UCSD-AML1 (cell line): ENCODE data around the gene DLGAP5.

Experiments used
- DNase-seq: peaks from one replicate; lab custom pipeline; 2025; ENCODE audit not compliant: unreplicated experiment; lab: John Stamatoyannopoulos, UW

DLGAP5 gene

DNA sequence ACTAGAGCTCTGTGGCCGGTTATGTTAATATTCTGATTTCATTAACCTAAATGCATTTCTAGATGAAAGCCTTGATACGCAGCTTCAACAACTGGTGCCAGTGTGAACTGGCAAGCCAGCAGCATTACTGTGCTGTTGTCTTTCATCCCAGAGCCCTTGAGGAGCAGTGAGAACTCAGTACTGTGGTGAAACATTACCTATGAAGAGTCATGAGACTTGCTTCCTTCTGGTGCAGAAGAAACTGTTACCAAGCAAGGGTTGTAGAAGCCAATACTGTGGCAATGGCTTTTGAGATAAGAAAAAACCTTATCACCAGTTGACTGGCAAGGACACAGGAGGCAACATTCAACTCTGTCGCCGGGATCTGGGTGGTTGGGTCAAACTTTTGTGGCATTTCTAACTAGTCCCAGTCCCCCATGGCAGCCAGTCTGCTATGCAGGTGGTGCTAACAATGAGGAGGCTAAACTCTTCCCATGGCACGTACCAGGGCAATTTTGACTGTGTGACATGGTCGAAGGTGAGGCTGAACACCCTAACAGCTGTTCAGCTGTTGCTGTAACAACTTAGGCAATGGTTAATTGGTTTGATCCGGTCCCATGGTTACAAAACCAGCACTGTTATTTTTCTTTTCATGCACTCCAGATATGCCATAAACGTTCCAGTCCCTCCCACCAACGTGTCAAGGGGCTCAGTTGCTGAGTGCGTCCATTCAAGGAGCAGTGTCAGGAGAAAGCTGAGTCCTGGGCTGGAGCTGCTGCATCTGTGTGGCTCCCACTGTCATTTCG, 74.9 kb downstream of the DLGAP5 start:
- DNase-seq, result no peak

DNA sequence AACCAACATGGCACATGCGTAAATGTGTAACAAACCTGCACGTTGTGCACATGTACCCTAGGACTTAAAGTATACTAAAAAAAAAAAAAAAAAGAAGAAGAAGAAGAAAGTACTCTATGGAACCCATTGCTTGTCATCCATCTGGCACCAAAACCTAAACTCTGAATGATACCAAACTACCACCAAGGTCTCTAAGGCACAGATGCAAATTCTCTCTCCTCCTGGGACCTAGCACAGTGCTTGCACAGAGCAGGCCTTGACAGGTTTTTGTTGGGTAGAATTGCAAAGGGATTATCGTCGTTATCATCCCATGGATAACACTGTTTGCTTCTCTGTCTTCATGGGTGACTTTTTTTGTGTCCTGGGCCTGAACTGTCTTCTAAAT, 75.5 kb downstream of the DLGAP5 start:
- DNase-seq, result no peak

DNA sequence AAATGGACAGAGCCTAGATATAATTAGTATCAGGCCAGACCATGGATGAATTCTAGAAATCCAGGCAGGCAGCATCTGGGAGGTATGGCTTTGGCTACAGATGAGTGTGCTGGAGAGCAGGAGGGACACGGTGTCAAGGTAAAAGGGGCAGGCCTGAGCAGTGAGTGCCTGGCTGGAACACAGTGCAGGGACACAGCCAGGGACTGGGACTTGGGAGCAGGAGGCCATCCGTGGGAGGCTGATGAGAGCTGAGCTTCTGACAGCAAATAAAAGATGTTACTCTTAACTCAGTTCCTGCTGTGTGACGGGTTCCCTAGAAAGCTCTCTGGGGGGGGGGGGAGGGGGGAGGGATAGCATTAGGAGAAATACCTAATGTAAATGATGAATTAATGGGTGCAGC, 75.9 kb downstream of the DLGAP5 start:
- no peak for DNase-seq

DNA sequence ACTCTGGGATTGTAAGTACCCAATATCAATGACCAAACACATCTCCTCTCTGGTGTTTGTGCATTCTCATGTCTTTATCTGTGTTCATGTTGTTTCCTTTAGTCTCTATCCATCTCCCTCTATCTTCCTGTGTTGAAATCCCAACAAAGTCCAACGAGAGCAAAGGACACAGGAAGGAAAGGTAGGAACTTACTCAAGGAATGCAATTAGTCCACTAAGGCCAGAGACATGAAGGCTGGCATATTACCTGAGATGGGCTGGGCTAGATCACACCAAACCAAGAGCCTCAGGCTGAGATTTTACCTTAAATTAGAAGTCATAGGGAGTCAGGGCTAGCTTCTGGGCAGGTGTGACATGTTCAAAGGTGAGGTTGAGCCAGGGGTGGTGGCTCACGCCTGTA, 76.7 kb downstream of the DLGAP5 start:
- no peak for DNase-seq

DNA sequence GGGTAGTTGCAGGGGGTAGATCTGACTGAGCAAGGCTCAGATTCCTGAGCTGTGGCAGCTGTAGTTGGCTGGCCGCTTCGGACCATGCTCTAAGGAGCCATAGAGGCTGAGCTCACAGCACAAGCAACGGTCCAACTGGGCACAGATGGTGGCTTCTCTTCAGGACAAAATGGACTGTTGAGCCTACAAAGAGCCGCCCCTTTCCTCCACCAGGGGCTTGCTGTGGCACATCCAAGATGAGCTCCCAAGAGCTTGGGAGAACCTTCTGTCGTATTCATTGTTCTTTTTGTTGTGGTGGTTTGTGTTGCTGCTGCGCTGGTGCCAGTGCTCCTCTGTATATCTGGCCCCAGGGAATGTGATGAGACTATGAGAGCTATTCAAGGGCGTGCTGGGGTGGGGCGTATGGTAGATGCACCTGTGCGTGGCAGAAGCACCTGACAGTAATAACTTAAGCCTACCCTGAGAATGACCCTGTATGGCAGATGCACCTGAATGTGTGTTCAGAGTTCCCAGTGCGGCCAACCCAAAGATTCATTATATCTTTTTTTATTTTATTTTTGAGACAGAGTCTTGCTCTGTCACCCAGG, 80.2 kb downstream of the DLGAP5 start:
- no peak for DNase-seq

DNA sequence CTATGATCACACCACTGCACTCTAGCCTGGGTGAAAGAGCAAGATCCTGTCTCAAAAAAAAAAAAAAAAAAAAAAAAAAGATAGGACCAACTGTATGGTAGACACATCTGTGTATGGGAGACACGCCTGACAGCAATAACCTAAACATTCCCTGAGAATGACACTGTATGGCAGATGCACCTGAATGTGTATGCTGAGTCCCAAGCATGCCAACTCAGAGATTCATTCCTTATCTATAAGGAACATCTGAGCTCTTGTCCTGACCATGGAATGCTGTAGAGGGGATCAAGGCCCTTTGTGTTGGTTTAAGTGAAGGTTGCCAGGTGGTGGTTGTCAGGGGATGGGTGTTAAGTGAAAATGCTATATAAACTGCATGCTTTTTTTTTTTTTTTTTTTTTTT, 81.5 kb downstream of the DLGAP5 start:
- no peak for DNase-seq

DNA sequence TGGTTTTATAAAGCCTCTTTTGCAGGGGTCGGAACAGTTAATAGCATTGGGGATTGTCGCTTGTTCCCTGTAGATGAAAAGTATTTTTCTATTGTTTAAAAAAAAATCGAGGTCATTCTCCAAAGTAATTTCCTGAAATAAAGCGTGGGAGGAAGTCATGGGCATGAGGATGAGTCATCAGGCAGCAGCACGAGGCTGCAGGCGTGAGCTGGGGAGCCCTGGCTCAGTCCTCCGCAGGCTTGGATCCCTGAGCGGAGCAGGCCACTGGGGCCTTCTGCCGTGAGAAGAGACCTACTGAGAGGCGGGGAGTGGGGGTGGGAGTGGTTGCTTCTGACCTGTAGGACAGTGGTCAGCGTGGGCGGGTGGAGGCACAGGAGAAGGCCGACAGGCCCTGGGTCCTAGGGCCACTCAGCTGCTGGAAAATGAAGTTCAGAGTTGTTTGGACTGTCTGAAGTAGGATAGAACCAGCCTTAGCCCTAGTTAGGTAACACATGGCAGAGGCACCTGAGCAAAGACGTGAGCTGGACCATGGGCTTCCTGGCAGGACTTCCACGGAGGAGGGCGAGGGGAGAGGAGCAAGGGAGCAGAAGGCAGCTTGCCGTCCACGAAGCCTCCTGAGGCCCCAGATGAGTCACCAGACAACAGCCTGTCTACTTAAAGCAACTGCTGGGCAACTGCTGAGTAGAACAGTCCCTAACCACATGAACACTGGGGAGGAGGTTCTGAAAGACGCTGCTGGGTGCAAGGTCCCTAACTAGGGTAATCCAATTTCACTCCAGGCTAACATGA, 83.4 kb downstream of the DLGAP5 start:
- DNase-seq, result peak; percentile 56

DNA sequence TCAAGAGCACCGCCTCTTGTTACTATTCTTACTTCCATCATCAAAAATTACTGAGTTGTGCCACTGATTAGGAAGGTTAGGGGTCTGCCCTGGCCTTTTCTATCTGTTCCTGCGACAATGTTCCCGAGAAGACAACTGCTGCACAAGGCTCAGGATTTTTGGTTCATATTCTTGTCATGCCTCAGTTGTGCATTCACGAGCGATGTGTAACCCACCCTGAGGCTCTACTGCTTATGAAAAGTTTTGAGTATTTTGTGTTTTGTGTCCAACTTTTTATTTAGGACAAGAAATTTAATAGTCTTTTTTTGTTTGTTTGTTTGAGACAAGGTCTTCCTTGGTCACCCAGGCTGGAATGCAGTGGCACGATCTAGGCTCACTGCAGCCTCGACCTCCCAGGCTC, 85.4 kb downstream of the DLGAP5 start:
- no peak for DNase-seq

DNA sequence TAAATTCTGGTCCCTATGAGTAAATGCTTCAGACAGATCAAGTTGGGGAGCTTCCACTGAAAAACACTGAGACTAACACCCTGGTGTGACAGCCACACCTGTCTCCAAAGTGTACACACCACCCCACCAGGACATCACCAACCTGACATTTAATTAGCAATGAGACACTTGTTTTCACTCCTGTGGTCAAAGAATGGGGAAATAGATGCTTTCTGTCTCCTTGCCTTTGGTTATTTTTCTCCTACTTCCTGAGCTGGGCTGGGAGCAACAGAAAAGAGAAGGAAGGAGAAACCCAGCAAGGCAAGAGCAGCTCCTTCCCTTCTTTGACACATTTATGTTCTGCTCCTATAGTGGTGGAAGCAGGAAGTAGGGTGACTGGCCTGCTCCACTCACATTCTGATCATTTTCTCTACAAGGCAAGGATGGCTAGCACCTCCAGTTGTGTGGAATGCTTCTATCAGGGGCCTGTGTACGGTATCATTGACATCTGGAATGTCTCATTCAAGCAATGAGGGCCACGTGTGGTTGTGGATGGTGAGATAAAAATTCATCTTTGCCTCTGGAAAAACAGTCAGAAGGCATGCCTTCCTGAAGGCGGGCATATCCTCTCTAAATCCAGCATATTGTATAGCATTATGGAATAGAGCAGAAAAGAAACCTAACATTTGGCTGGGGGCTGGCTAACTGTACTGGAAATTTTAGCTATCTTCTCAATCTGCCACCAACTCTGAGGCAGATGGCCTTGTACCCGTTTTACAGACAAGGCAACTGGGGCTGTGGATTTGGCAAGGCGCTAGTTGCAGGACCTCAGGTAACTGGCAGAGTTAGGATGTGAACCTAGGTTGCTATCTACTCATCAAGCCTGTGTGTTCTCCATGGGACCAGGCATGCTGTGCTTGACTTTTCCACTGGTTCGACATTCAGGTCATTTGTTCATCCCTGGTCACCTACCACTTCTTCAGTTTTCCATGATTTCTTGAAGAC, 87.1 kb downstream of the DLGAP5 start:
- DNase-seq, result peak; percentile 31

DNA sequence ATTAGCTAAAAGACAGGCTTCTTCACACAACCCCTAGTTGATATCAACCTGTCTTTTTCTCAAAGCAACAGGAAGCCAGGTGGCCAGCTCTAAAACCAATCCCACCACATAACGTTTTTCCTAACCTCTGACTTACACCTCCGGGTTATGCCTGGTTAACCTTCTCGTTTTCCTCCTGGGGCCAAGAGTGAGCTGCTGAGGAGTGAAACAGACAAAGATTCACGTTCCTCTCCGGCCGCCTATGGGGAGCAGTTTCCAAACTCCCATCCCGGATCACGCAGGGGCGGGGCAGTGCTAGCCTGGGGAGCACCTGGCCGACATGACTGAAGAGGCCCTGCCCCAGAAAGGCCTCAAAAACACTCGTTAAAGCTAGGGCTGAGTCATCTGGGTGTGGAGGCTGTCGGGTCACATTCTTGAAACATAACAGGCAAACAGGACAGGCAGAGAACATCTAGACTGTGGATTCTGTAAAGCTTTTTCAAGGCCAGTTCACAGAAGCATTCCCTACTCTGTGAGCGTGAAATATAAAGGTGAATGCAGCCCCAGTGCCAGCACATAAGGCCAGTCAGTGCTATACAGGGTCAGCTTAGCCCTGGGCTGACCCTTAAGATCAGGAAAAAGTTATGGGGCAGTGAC, 88.3 kb downstream of the DLGAP5 start:
- DNase-seq, result no peak

DNA sequence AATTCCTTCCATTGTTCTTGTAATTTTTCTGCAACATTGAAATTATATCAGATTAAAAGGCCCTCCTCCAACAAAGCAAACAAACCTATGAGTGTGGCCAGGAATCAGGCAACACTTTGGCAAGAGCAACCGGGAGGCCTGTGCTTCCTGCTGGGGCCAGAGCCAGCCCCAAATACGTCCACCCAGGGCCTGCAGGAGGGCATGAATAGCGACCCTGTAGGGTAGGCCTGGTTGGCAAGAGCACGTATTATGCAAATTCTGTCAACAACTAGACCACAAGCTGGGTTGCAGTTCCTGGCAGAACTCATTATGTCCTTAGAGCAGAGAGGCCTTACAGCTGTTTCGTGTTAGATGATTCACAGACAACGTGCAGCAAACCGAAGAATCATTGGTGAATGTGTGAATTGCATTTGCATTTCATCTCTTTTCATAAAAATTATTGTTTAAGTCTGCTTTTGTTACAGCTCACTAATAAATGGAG, 89.2 kb downstream of the DLGAP5 start:
- peak; percentile 32 for DNase-seq

DNA sequence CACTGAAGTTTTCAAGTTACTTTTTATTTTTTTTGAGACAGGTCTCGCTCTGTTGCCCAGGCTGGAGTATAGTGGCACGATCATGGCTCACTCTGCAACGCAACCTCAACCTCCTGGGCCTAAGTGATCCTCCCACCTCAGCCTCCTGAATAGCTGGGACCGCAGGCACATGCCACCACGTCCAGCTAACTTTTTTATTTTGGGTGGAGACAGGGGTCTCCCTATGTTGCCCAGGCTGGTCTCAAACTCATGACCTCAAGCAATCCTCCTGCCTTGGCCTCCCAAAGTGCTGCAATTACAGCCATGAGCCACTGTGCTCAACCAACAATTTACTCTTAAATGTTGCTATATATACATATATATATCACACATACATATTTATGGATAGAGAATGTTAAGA, 89.7 kb downstream of the DLGAP5 start:
- no peak for DNase-seq

DNA sequence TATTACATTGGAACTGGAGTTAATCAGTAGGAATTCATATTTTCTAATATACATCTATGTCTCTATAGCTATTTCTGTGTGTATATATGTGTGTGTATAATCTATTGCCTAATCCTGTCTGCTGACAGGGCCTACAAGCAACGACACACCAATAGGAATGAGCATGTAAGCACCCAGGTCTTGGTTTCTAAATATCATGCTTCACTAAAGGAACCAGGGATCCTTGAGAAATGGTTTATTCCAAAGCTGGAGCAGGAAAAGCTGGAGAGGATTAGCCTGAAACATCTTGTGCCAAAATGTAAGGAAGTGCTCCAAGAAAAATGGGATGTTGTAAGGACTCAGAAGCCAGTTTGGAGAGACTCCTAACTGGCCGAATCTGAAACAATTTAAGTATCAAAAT, 91.6 kb downstream of the DLGAP5 start:
- DNase-seq, result no peak

DNA sequence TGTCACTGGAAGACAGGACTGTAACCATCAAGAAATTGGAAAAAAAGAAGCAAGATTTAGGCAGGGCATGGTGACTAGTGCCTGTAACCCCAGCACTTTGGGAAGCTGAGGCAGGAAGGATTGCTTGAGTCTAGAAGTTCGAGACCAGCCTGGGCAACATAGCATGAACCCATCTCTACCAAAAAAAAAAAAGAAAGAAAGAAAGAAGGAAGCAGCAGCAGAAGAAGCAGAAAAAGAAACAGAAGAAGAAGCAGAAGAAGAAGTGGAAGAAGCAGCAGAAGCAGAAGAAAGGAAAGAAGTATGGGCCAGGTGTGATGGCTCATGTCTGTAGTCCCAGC, 92.9 kb downstream of the DLGAP5 start:
- no peak for DNase-seq
